GM13976 (cell line): ENCODE data around the gene RB1.

Experiments
- DNase-seq: peaks from one replicate; pipeline ENCODE4 v3.0.0; 2012; ENCODE audit warnings: low spot score
- CTCF ChIP-seq: IDR thresholded peaks from 2 replicates; pipeline ENCODE4 v1.5.1; 2012; ENCODE audit warnings: borderline replicate concordance, mild to moderate bottlenecking; ENCODE audit not compliant: insufficient read depth; ENCODE audit errors: extremely low read depth, missing control alignments, control extremely low read depth
- in situ Hi-C: fragments of 300-500 bp; cut with MboI; formaldehyde crosslinking; loops from one replicate; pipeline ENCODE4 v1.12.0; 2022; ENCODE audit warnings: low sequenced_read_pairs, mixed read lengths, inconsistent platforms; ENCODE audit not compliant: unreplicated experiment

RB1 gene

GRCh38 chr13:48393698-48394085 is 90.1 kb downstream of the RB1 start:
- TF ChIP-seq CTCF, result no peak
- no peak for DNase-seq
- in situ Hi-C loops, result loop anchor here (10.0 kb wide), 1 partner anchor 191 kb away; no protein-coding TSS in a partner anchor

DNA sequence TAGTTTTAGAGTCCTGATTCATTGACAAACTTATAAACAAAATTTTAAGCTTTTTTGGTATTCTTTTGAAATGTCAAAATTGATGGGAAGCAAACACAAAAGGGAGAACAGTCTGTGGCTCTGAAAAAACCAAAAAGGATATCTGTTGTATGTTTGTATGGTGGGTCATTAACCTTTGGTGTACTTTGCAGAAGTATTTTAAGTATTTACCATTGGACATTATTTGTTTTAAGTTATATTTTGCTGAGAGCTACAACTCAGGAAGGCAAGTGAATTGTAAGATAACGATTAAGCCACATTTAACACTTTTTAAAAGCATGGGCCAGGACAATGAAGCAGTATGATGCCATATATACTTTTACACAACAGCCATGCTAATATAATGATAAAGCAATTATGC is 94.2 kb downstream of the RB1 start:
- in situ Hi-C loops, result loop anchor here (10.0 kb wide), 1 partner anchor 187 kb away; no protein-coding TSS in a partner anchor
- DNase-seq, result no peak
- no peak for TF ChIP-seq CTCF

DNA sequence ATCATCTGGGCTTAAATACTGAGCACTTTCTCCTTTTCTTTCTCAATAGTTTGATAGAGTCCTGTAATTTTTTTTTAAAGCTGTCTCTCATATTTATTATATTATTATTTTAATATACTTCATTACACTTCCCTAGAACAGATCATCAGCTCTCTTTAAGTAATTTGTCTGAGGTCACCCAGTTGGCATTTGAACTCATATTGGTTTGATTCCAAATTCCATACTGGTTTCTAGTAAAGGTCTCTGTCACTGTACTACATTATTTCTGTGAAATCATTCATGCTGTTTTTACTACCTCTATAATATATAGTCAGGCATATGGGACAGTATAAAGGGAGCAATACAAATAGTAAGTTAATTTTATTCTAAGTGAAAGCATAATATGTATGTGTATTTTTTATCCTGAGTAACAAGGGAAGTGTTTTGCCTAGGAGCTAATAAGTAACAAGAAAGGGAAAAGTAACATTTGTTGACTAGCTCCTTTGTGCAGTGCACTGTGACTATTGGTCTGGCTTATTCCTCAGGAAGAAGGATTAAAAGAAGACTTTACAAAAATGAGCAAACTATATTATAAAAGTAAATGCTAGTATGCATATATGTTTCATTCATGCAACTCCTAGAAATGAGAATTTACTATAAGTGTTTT is 95.0 kb downstream of the RB1 start:
- TF ChIP-seq CTCF, result no peak
- DNase-seq, result no peak
- in situ Hi-C loops, result loop anchor here (10.0 kb wide), 1 partner anchor 186 kb away; no protein-coding TSS in a partner anchor

- DNase-seq, result no peak
- no peak for TF ChIP-seq CTCF
- in situ Hi-C loops, result no loop called here
Observed at GRCh38 chr13:48400090-48400694, 96.6 kb downstream of the RB1 start.

DNA sequence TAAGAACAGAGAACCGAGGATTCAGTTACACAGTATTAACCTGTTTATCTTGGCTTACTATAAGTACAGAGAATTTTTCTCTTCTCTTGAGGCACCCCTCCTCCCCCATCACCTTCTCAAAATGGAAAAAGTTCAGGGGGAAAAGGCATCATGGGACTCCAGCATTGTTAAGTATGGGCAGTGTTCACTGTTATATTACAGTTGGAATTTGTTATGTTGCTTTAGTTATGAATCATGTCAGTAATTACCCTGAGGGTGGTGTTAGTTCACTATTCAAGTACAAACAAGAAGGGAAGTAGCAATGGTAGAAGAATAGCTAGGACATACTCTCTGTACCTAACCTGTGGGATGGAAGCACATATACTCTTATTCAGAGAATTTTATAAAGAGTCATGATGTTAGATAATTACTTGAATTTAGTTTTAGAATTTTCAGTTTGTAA is 97.3 kb downstream of the RB1 start:
- no peak for DNase-seq
- in situ Hi-C loops, result no loop called here
- TF ChIP-seq CTCF, result peak; percentile 25

DNA sequence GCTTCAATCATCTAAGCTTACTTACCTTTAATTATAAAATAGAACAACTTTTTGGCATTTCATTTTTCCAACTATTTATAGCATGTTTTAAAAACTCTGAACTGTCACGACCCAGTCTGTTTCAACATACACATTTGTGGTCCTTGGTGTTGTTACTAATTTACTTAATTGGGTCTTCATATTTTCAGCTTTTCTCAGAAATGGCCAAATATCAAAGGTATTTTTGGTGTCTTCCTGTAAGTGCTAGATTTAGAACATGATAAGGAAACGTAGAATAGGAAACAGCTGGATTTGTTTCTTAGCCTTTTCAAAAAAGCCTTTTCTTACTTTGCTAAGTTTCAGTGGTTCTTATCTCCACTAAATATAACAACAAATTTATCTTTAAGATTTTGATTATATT is 97.9 kb downstream of the RB1 start:
- in situ Hi-C loops, result no loop called here
- DNase-seq, result no peak

More for the DNA sequence above, 97.9 kb downstream of the RB1 start:
- TF ChIP-seq CTCF, result no peak
